ENCODE data around the gene FEM1C.

The FEM1C gene

GRCh38 chr5:115544436-115545350 lies at the start of gene FEM1C:
Gene FEM1C (minus strand): TSS chr5:115544775. CDS start chr5:115543493, 1,282 bp downstream.
- peak; percentile 80 for DNase-seq

DNA sequence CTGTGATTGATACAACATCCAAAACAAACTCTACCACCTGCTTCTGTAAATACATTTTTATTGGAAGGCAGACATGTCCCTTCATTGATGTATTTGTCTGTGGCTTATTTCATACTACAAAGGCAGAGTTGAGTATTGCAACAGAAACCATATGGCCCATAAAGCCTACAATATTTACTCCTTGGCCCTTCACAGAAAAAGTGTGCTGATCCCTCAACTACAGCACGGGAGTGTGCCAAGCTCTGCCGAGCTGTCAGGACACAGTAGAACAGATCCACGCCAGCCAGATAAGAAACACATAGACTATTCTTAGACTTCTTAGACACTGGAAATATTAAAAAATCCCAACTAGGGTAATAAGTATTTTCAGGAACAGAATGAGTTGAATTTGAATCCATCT lies 44.5 kb upstream of the FEM1C start:
- DNase-seq, result no peak

- peak; percentile 0 for DNase-seq
These were observed 44.1 kb upstream of the FEM1C start for GRCh38 chr5:115588640-115589039.

DNA sequence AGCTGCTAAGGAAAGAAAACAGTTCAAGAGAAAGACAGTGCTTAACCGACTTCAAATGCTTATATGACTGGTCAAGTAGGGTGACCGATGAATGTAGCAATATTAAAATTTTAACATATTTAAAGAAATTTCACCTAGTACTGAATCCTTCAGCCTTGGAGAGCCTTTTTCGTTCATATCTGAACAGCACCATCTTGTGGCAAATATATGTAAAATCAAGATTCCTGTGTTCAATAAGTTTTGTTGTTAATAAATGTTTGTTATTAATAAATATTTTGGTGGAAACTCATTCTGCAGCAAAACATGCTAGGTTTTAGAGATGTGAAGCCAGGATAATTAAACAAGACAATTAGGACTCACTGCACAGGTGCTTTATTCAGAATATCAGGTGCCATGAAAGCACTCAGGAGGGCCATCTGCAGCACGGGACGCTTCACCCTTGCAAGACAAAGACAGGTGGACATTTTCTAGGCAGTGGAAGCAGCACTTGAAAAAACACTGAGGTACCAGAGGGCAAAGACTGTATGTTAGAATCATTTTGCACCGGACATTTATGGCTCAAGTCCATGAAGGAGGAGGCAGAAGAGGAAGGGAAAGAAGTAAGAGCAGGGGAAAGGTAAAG lies 42.1 kb upstream of the FEM1C start:
- peak; percentile 30 for DNase-seq

DNA sequence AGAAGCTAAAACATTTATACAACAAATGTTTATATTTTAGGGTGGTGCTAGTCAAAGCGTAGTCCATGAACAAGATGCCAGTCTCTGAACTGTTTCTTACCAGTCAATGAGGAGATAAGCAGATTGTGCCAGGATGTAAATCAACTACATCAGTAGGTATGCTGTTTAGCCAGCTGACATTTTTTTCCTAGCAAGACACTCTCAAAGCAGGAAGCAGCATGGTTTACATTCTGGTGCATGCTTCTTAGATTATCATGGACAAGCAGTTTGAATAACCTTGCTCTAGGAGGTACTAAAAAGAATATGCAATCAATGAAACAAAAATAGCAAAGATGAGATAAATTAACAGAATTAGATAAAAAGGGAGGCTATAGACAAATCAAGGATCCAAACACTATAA lies 40.7 kb upstream of the FEM1C start:
- DNase-seq, result no peak

- DNase-seq, result no peak
These were observed 39.9 kb upstream of the FEM1C start for GRCh38 chr5:115584501-115584900.

GRCh38 chr5:115583474-115583873 lies 38.9 kb upstream of the FEM1C start:
- no peak for DNase-seq

- DNase-seq, result no peak
These were observed 36.4 kb upstream of the FEM1C start for GRCh38 chr5:115580941-115581340.

DNA sequence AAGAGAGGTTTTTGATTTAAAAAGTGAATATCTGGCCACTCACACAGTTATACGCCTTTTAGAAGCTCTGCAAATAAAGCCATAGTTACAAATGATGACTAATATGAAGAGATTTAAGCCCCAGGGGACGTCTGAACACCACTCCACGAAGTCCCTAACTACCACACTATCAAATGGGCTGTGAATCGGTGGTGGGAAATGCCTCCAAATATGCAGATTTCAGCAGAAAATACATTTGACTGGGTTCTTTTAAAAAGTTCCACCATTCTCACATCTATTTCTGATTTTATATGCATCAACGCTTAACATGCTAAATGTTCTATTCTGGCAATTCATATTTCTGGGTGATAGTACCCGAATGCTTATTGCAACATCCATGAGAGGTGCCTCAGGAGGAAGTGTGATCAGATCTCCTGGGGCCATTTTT lies 35.2 kb upstream of the FEM1C start:
- no peak for DNase-seq

DNA sequence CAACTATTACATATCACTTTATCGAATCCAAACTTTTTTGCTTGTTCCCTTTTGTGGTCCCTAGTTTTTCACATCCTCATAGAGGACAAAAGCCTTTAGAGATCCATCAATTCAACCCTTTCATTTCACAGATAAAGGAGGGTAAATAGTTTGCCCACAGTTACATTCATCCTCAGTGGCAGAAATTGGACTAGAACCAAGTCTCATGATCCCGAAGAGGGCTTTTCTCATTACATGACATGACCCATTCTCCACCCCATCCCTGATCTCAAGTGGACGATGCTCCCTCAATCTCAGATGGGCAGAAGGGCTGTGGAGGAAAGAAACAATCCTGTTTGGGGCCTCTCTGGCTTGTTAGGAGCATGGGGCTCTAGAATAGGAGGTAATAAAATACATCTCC lies 34.6 kb upstream of the FEM1C start:
- DNase-seq, result no peak

DNA sequence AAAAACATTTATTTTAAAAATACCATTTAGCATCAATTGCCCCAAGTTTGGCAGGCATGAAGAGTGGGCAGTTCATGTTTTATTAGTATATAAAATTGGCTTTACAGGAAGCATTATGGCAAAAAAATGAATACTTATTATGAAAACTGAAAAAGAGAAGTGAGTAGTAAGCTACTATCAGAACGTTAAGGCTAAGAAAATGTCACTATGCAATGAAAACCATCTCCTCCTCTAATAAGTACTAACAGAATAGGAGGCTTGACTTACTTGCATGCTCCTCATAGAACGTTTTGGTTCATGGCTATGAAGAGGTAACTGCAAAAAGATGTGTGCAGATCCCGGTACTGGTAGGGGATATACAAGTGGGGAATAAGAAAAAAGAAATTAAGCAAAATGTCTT lies 34.1 kb upstream of the FEM1C start:
- DNase-seq, result no peak

DNA sequence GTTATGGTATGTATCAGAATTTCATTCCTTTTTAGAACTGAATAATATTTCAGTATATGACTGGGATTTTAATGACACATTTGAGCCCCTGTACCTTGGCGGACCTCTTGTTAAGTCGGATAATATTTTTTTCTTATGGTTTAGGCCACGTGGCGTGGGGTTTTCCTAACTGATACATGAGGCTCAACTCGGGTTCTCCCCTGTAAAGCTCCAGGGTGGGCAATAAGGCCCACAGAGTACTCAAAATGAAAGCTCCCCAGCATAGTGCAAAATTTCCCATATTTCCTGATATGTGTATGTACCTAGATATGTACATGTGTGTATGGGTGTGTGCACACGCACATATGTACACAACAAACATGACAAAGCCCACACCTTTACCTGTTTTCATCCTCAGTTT lies 33.2 kb upstream of the FEM1C start:
- no peak for DNase-seq

- no peak for DNase-seq
These were observed 32.8 kb upstream of the FEM1C start for GRCh38 chr5:115577329-115577728.

DNA sequence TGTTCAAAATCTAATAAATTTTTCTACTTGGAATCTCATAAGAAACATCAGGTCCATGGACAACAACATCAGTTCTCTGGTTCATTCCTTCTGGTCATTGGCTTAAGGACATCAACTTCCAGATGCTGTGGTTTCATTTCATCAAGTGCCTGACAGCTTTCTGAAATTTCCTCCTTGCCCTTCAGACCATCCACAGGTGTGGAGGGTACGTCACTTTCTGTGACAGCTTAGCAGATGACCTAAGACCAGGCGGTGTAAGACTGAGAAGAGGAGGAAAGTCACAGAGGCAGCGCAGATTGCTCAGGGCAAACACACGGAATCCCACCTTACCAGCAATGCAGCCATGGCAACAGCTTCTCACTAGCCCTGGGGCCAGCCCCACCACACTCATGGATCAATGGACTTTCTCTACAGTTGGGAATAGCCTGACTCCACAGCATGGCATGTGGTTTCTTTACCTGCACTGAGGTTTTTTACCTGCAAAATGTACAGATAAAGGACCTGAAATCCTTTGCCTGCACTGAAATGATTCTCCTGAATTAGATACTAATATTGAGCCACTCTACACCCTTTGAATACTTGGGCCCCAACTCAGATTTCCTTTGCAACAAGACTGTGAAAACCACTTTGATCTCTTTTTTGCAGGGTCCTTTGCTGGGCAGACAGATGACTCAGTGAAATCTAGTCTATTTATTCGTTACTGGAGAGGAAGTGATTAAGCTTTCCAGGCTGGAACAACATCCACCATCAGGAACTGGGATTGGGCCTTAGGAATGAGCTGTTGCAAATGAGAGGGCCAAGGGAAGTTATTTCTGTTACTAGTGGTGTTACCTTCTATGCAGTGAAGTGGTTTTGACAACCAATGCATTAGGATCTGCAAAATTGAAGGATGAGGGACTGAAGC lies 30.8 kb upstream of the FEM1C start:
- DNase-seq, result no peak

DNA sequence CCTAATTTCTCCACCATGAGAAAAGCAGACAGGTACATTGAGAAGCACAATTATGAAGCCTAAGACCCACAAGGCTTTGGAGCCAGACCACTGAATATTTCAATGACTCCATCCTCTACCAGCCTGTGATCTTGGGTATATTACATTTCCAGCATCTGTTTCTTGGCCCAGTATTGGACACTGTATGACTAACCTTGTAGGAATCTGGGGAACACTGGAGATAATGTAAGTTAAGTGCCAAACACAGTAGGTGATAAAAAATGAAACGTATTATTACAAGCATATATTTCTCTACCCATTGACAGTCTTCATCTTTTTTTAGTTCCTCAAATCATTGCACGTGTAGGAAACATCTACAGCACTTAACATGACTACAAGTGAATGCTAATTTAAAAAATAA lies 28.6 kb upstream of the FEM1C start:
- DNase-seq, result no peak

- DNase-seq, result no peak
These were observed 26.9 kb upstream of the FEM1C start for GRCh38 chr5:115571441-115571878.

- no peak for DNase-seq
These were observed 24.1 kb upstream of the FEM1C start for GRCh38 chr5:115568668-115569067.

GRCh38 chr5:115565233-115565632 lies 20.7 kb upstream of the FEM1C start:
- DNase-seq, result no peak

DNA sequence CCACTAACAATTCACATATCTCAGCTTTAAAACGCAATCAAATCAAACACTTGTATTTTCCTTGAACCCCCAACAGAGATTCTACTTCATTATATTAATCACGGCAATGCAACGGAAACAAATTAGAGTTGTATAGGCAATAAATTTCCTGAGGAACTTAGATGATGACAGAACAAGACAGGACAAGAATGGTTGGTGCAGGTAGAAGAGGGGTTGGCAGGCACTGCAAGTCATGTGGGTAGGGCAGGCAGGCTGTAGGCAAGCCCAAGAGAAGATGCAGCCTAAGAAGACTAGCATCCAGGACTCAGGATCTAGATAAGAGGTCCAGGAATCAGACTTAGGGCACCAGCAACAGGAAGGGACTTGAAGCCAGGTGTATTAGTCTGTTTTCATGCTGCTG lies 16.6 kb upstream of the FEM1C start:
- no peak for DNase-seq

DNA sequence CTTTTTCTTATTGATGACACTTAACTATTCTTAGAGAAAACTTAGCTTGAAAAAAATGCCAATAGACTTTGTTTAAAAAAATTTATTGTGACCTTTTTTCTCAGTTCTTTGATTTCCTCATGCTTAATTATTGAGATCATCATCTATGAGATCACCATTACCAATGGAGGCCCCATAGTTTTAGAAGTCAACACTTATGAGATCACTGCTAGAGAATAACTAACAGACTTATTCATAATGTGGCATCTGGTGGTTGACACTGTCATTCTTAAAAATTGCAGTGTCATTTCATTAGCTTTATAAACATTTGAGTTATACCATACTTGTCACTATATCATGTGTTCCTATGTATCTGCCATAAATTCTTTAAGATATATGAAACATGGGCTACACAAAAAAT lies 14.9 kb upstream of the FEM1C start:
- DNase-seq, result no peak

DNA sequence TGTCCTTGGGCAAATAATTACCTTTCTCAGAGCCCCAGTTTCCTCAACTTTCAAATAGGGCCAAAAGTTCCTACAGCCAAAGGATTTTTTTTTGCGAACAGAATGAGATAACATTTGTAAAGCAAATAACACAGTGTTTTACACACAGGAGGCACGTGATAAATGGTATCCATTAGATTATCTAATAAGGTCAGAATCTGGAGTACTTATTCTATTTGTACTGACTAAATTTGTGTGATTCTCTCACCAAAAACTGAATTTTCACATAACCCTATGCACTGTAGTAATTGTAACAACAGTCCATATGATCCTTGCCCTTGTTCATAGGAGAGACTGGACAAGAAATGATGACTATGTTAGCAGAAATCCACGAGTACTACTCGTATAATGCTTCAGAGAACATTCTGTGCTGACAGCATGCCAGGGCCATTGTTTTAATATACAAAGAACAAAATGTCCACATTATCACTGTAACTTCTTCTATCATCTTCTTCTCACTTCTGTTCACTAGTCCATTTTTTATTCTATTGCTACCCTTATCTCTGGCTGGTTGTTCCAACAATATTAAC lies 13.9 kb upstream of the FEM1C start:
- DNase-seq, result no peak

- DNase-seq, result no peak
These were observed 13.3 kb upstream of the FEM1C start for GRCh38 chr5:115557667-115558387.
